Osteoblast (primary cell): ENCODE results near the gene OPCML. TPM values are rescaled to one million over a fixed set of nuclear protein-coding genes. Genes with fewer than 3 reads are reported as not detected.
A peak's percentile ranks its signal among the peaks of the same experiment; 100 is the strongest.

Experiments
- DNase-seq: peaks from one replicate; pipeline ENCODE4 v3.0.0; 2011; ENCODE audit warnings: low spot score, mixed read lengths; ENCODE audit not compliant: insufficient read length; ENCODE audit errors: missing footprints
- H2AFZ ChIP-seq: 2 replicates; pipeline ENCODE4 v1.6.0; 2011; ENCODE audit warnings: mild to moderate bottlenecking, low read length
- H3K27ac ChIP-seq: 2 replicates; pipeline ENCODE4 v1.5.1; 2011; ENCODE audit warnings: mild to moderate bottlenecking, low read depth, low read length, moderate library complexity
- H3K27me3 ChIP-seq: 2 replicates; pipeline ENCODE4 v1.6.0; 2012; ENCODE audit warnings: mild to moderate bottlenecking, control low read depth, inconsistent platforms, low read length, moderate library complexity; ENCODE audit not compliant: insufficient read depth
- H3K36me3 ChIP-seq: 2 replicates; pipeline ENCODE4 v1.5.1; 2011; ENCODE audit warnings: mild to moderate bottlenecking, low read length, control low read depth, moderate library complexity; ENCODE audit not compliant: insufficient read depth
- H3K4me1 ChIP-seq: 2 replicates; pipeline ENCODE4 v1.5.1; 2011; ENCODE audit warnings: mild to moderate bottlenecking, low read length, control low read depth, moderate library complexity; ENCODE audit not compliant: insufficient read depth
- H3K4me2 ChIP-seq: 2 replicates; pipeline ENCODE4 v1.6.0; 2011; ENCODE audit warnings: mild to moderate bottlenecking, low read length; ENCODE audit not compliant: insufficient read depth
- H3K4me3 ChIP-seq: fragments of 200-600 bp; sonication (generic); 3 replicates; pipeline ENCODE4 v1.5.1; 2012; ENCODE audit warnings: mild to moderate bottlenecking, low read length, inconsistent platforms; ENCODE audit not compliant: insufficient read depth
- H3K79me2 ChIP-seq: 2 replicates; pipeline ENCODE4 v1.6.0; 2012; ENCODE audit warnings: mild to moderate bottlenecking, low read length, control low read depth, inconsistent platforms; ENCODE audit not compliant: insufficient read depth
- H3K9me3 ChIP-seq: 2 replicates; pipeline ENCODE4 v1.5.1; 2011; ENCODE audit warnings: low read depth, low read length, control low read depth
- H4K20me1 ChIP-seq: 2 replicates; pipeline ENCODE4 v1.6.0; 2012; ENCODE audit warnings: mild to moderate bottlenecking, low read length, control low read depth; ENCODE audit not compliant: insufficient read depth
- total RNA-seq: library from RNA; depleted of rRNA; stranded (reverse); fragments of >200 nt; gene quantifications from 2 replicates; pipeline ENCODE4 v1.2.3, GENCODE V29; 2012
- TF ChIP-seq, protein P1 (sequence below): IDR thresholded peaks from 2 replicates; pipeline ENCODE4 v1.5.1; 2011; ENCODE audit warnings: mild to moderate bottlenecking, low read depth, low read length, moderate library complexity; ENCODE audit errors: extremely low read depth

Gene OPCML
- total RNA-seq, 1 donor, result 0.36 TPM

DNA sequence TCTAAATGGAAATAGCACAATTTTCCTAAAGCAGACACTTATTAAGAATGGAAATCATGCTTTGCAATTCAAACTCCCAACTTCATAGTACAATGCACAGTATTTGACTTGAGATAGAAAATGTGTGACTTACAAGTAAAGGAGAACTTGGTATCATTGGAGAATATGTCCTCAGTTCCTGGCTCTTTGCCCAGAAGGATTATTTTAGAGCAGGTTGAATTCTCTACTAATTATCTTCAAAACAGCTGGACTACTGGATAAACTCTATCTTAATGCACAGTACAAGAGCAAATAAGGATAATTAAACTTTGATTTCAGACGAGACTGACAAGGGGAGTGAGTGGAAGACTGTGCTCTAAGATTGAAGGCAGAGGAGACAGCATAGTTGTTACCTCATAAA is 839.4 kb downstream of the OPCML start:
- H3K4me3 ChIP-seq, result no peak overlapping the region
- no peaks in the 10 kb centered on the region for H4K20me1 ChIP-seq
- H3K4me2 ChIP-seq, result no peak overlapping the region
- H3K27ac ChIP-seq, result no peak overlapping the region
- no peaks in the 10 kb centered on the region for H3K4me1 ChIP-seq
- no peak overlapping the region for H2AFZ ChIP-seq
- H3K79me2 ChIP-seq, result no peaks in the 10 kb centered on the region
- DNase-seq, result no peak
- no peaks in the 10 kb centered on the region for H3K9me3 ChIP-seq
- no peaks in the 10 kb centered on the region for H3K36me3 ChIP-seq
- TF ChIP-seq, protein P1, sequence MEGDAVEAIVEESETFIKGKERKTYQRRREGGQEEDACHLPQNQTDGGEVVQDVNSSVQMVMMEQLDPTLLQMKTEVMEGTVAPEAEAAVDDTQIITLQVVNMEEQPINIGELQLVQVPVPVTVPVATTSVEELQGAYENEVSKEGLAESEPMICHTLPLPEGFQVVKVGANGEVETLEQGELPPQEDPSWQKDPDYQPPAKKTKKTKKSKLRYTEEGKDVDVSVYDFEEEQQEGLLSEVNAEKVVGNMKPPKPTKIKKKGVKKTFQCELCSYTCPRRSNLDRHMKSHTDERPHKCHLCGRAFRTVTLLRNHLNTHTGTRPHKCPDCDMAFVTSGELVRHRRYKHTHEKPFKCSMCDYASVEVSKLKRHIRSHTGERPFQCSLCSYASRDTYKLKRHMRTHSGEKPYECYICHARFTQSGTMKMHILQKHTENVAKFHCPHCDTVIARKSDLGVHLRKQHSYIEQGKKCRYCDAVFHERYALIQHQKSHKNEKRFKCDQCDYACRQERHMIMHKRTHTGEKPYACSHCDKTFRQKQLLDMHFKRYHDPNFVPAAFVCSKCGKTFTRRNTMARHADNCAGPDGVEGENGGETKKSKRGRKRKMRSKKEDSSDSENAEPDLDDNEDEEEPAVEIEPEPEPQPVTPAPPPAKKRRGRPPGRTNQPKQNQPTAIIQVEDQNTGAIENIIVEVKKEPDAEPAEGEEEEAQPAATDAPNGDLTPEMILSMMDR, result no peak
- H3K27me3 ChIP-seq, result no peaks in the 10 kb centered on the region

DNA sequence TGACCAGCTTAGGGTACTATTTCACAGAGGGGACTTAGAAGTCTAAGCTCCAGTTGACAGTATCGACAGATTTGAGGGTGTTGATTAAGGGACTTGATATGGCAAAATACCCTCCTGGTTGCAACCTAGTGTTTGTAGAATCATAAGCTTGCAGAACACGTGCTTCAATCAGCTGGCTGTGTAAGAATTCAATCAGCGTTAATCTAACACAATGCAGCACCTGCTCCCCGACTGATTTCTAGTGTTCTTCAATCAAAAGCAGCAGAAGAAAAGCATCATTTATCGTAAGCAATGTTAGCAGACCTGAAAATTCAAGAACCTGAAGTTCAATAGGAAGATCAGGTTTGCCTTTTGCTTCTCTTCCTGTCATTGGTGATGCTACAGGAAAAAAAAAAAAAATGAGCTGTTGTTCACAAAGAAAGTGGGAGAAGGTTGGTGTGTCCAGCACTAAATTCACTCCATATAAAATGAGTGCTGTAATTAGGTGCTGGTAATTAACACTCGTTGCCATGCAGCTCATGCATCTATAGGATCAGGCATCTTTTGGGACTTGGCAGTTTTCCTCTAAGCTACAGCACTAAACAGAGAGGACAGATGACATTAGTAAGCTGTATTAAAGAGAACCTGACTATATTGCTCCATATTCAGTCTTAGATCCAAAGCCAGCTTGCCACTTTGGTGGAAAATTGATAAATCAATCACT is 840.3 kb downstream of the OPCML start:
- no peaks in the 10 kb centered on the region for H3K36me3 ChIP-seq
- H3K27me3 ChIP-seq, result no peaks in the 10 kb centered on the region
- TF ChIP-seq, protein P1, result no peak
- no peak overlapping the region for H3K4me2 ChIP-seq
- no peaks in the 10 kb centered on the region for H3K79me2 ChIP-seq
- no peaks in the 10 kb centered on the region for H3K9me3 ChIP-seq
- H3K27ac ChIP-seq, result no peak overlapping the region
- no peak for DNase-seq
- H2AFZ ChIP-seq, result no peak overlapping the region
- H3K4me1 ChIP-seq, result no peaks in the 10 kb centered on the region
- H4K20me1 ChIP-seq, result no peaks in the 10 kb centered on the region
- no peak overlapping the region for H3K4me3 ChIP-seq

DNA sequence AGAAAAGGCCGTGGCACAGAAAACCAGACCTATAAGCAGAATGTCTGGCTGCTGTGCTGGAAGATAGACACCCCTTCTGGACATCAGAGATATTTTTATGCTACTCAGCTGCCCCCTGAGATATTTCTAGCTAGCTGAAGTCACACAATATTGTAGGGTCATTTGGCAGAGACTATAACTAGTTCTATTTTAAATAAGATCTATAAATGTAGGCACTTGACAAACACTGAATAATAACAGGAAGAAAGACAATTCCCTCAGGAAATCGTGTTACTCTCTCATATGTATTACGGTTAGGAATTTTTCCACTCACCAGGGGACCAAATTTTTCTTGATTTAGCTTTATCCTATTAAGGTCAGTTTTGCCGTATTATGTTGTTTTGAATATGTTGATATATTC is 845.4 kb downstream of the OPCML start:
- Histone ChIP-seq H3K4me2 (no peak overlapping the region), H3K9me3 (no peaks in the 10 kb centered on the region), H3K4me1 (peaks cover 19% of the 10 kb centered on the region), H3K36me3 (no peaks in the 10 kb centered on the region), H3K27ac (no peak overlapping the region), H2AFZ (peak overlapping the region; percentile 36), H3K27me3 (no peaks in the 10 kb centered on the region), H3K4me3 (no peak overlapping the region), H3K79me2 (no peaks in the 10 kb centered on the region), H4K20me1 (no peaks in the 10 kb centered on the region)
- DNase-seq, result no peak
- TF ChIP-seq, protein P1, result no peak

DNA sequence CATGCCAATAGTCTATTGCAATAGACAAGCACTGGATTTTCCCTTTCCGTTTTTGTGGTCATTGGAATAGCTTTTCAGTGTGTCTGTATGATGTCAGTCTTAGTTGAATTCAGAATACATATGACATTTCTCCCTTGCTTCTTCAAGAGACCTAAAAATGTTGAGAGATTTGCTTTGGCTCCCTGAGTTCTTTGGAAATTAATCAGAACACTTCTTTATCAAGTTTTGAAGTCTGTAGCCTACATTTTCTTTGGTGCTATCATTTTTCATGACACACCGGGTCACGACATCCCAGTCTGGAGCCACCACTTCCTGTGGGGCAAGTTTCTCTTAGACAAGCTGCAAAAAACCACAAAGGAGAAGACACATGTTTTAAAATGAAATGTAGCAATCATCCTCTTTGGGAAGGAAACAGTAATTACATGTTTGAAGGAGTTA is 847.1 kb downstream of the OPCML start:
- TF ChIP-seq, protein P1, result no peak
- Histone ChIP-seq H3K79me2 (no peaks in the 10 kb centered on the region), H3K4me3 (no peak overlapping the region), H4K20me1 (no peaks in the 10 kb centered on the region), H3K4me1 (peaks cover 19% of the 10 kb centered on the region), H3K9me3 (no peaks in the 10 kb centered on the region), H3K27ac (peak overlapping the region; percentile 47), H3K36me3 (no peaks in the 10 kb centered on the region), H3K4me2 (peak overlapping the region; percentile 19), H2AFZ (no peak overlapping the region), H3K27me3 (no peaks in the 10 kb centered on the region)
- DNase-seq, result no peak
